Measurements from ENCODE around the gene SETD4. TPM values are rescaled to one million over a fixed set of nuclear protein-coding genes. Genes with fewer than 3 reads are reported as not detected.

SETD4 gene
- total and polyA plus RNA-seq, 7 experiments from 2014 or later, result 6.7 to 31.5 (median 20.7) TPM

GRCh38 chr21:36028127-36029069, 31.9 kb downstream of the SETD4 start:
- no peak overlapping the region for H3K27ac Mint-ChIP-seq
- no peaks in the 10 kb centered on the region for H3K9me3 Mint-ChIP-seq
- H3K27me3 ChIP-seq (ENCODE audit: control insufficient read depth in 2 of 2, insufficient read depth in 2 of 2, low read length in 2 of 2), result no peaks in the 10 kb centered on the region
- H3K36me3 ChIP-seq (ENCODE audit: control insufficient read depth in 2 of 3, insufficient read depth in 3 of 3, low read length in 3 of 3), result no peaks in the 10 kb centered on the region
- ATAC-seq (peak; percentile 87), DNase-seq (peak; percentile 39 to 73 (median 62))
- no peaks in the 10 kb centered on the region for H3K27me3 Mint-ChIP-seq
- no peaks in the 10 kb centered on the region for H3K9me3 ChIP-seq (ENCODE audit: control insufficient read depth in 2 of 3, low read length in 3 of 3)
- H3K36me3 Mint-ChIP-seq, result peaks cover 0 to 2% (median 0%) of the 10 kb centered on the region in 5 donors
- H3K4me1 Mint-ChIP-seq, result peaks cover 4 to 10% (median 5%) of the 10 kb centered on the region in 7 donors
- intact Hi-C loops (cut with micrococcal nuclease), result loop anchor here (1.0 to 10.0 kb wide), 10 partner anchors 84 to 1336 kb away; no protein-coding TSS in a partner anchor
- peaks cover 0 to 4% of the 10 kb centered on the region in 2 donors for H3K4me1 ChIP-seq (ENCODE audit: control insufficient read depth in 2 of 2, insufficient read depth in 2 of 2, low read length in 2 of 2)
- H3K4me3 ChIP-seq (ENCODE audit: low read length), result no peak overlapping the region
- ChIA-PET CTCF (interaction anchor here (1.1 to 2.7 kb wide), 6 partner anchors 12 to 1335 kb away, joined by 3 to 10 read pairs (median 4); no protein-coding TSS in a partner anchor), POLR2A (no interaction called here)
- no peak overlapping the region for H3K27ac ChIP-seq (ENCODE audit: low read depth, low read length)
- H3K4me3 Mint-ChIP-seq, result peak overlapping the region in 2 of 10 donors; percentile 22 to 25

DNA sequence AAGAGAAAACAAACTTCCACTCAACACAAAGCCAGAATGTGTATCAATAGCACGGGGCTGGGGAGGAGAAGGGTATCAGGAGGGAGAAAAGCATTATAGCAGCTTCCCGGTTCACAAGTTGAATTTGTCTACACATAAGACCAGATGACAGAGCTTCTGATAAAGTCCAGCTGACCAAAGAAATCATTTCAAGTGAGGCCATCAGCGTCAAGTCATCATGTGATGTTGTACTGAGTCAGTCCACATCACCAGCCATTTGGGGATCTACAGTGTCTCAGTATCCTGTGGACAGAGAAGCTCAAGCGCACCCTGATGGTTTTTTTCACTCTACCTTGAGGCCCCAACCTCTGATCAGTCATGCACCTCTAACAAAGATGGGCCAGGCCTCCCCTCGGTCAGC, 33.0 kb downstream of the SETD4 start:
- Histone ChIP-seq H3K4me1 (ENCODE audit: control insufficient read depth in 2 of 2, insufficient read depth in 2 of 2, low read length in 2 of 2) (peaks cover 0 to 4% of the 10 kb centered on the region in 2 donors), H3K27me3 (ENCODE audit: control insufficient read depth in 2 of 2, insufficient read depth in 2 of 2, low read length in 2 of 2) (no peaks in the 10 kb centered on the region), H3K9me3 (ENCODE audit: control insufficient read depth in 2 of 3, low read length in 3 of 3) (no peaks in the 10 kb centered on the region), H3K36me3 (ENCODE audit: control insufficient read depth in 2 of 3, insufficient read depth in 3 of 3, low read length in 3 of 3) (no peaks in the 10 kb centered on the region), H3K4me3 (ENCODE audit: low read length) (no peak overlapping the region), H3K27ac (ENCODE audit: low read depth, low read length) (no peak overlapping the region)
- H3K36me3 Mint-ChIP-seq, result no peaks in the 10 kb centered on the region
- no peak for DNase-seq
- H3K27me3 Mint-ChIP-seq, result no peaks in the 10 kb centered on the region
- ATAC-seq, result no peak
- POLR2A ChIA-PET, result no interaction called here
- intact Hi-C loops (cut with micrococcal nuclease), result loop anchor here (5.0 to 10.0 kb wide), 3 partner anchors 143 to 625 kb away; no protein-coding TSS in a partner anchor
- no peak overlapping the region for H3K27ac Mint-ChIP-seq
- peaks cover 4 to 10% (median 5%) of the 10 kb centered on the region in 7 donors for H3K4me1 Mint-ChIP-seq
- H3K9me3 Mint-ChIP-seq, result no peaks in the 10 kb centered on the region
- H3K4me3 Mint-ChIP-seq, result no peak overlapping the region
- CTCF ChIA-PET, result interaction anchor here (0.6 to 1.6 kb wide), 6 partner anchors 13 to 1333 kb away, joined by 3 to 10 read pairs (median 4); no protein-coding TSS in a partner anchor

DNA sequence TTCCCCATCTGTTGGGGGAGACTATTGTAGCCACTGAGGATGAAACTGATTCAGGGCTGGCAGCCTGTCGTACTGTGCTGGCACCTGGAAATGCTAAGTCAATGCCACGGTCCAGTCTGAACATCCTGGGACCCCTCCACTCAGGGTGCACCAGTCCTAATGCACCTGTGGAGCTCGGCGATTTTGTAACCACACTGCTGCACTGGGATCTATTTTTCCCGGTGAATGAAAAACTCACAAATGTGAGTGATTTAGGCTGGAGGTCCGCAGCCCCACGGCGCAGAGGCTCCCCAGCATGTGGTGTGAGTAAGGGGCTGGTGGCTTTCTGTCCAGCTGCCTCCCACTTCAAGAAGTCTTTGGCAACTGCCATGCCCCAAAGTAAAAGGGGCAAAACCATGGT, 35.5 kb downstream of the SETD4 start:
- intact Hi-C loops (cut with micrococcal nuclease), result loop anchor here (5.0 to 10.0 kb wide), 3 partner anchors 140 to 622 kb away; no protein-coding TSS in a partner anchor
- DNase-seq (no peak), ATAC-seq (no peak)
- ChIA-PET POLR2A (no interaction called here), CTCF (no interaction called here)
- Histone ChIP-seq H3K36me3 (ENCODE audit: control insufficient read depth in 2 of 3, insufficient read depth in 3 of 3, low read length in 3 of 3) (no peaks in the 10 kb centered on the region), H3K4me3 (ENCODE audit: low read length) (no peak overlapping the region), H3K4me1 (ENCODE audit: control insufficient read depth in 2 of 2, insufficient read depth in 2 of 2, low read length in 2 of 2) (peaks cover 0 to 4% of the 10 kb centered on the region in 2 donors), H3K27me3 (ENCODE audit: control insufficient read depth in 2 of 2, insufficient read depth in 2 of 2, low read length in 2 of 2) (no peaks in the 10 kb centered on the region), H3K9me3 (ENCODE audit: control insufficient read depth in 2 of 3, low read length in 3 of 3) (peaks cover 0 to 9% (median 0%) of the 10 kb centered on the region in 3 experiments), H3K27ac (ENCODE audit: low read depth, low read length) (no peak overlapping the region)
- Mint-ChIP-seq H3K4me3 (no peak overlapping the region), H3K36me3 (peaks cover 0 to 12% (median 4%) of the 10 kb centered on the region in 5 donors), H3K4me1 (peaks cover 4 to 6% (median 5%) of the 10 kb centered on the region in 7 donors), H3K27me3 (no peaks in the 10 kb centered on the region), H3K9me3 (peaks cover 0 to 7% (median 4%) of the 10 kb centered on the region in 11 donors), H3K27ac (no peak overlapping the region)

- ChIA-PET CTCF (interaction anchor here (1.3 kb wide), 1 partner anchor 1335 kb away, joined by 3 read pairs; no protein-coding TSS in a partner anchor), POLR2A (no interaction called here)
- intact Hi-C loops (cut with micrococcal nuclease), result loop anchor here (10.0 kb wide), 2 partner anchors 138 to 408 kb away; no protein-coding TSS in a partner anchor
- Histone ChIP-seq H3K27me3 (ENCODE audit: control insufficient read depth in 2 of 2, insufficient read depth in 2 of 2, low read length in 2 of 2) (no peaks in the 10 kb centered on the region), H3K4me1 (ENCODE audit: control insufficient read depth in 2 of 2, insufficient read depth in 2 of 2, low read length in 2 of 2) (peaks cover 0 to under 1% of the 10 kb centered on the region in 2 donors), H3K9me3 (ENCODE audit: control insufficient read depth in 2 of 3, low read length in 3 of 3) (peaks cover 0 to 9% (median 0%) of the 10 kb centered on the region in 3 experiments), H3K36me3 (ENCODE audit: control insufficient read depth in 2 of 3, insufficient read depth in 3 of 3, low read length in 3 of 3) (no peaks in the 10 kb centered on the region), H3K4me3 (ENCODE audit: low read length) (no peak overlapping the region), H3K27ac (ENCODE audit: low read depth, low read length) (no peak overlapping the region)
- H3K4me1 Mint-ChIP-seq, result peaks cover 0 to 3% (median 0%) of the 10 kb centered on the region in 7 donors
- no peak overlapping the region for H3K4me3 Mint-ChIP-seq
- no peak for ATAC-seq
- H3K9me3 Mint-ChIP-seq, result peaks cover 0 to 7% (median 4%) of the 10 kb centered on the region in 11 donors
- no peak overlapping the region for H3K27ac Mint-ChIP-seq
- no peaks in the 10 kb centered on the region for H3K27me3 Mint-ChIP-seq
- H3K36me3 Mint-ChIP-seq, result peaks cover 0 to 12% (median 4%) of the 10 kb centered on the region in 5 donors
- no peak for DNase-seq
Observed at GRCh38 chr21:36023092-36023480, 37.2 kb downstream of the SETD4 start.

- intact Hi-C loops (cut with micrococcal nuclease), result loop anchor here (10.0 kb wide), 2 partner anchors 138 to 408 kb away; no protein-coding TSS in a partner anchor
- ATAC-seq (no peak), DNase-seq (no peak)
- Histone ChIP-seq H3K36me3 (ENCODE audit: control insufficient read depth in 2 of 3, insufficient read depth in 3 of 3, low read length in 3 of 3) (no peaks in the 10 kb centered on the region), H3K4me3 (ENCODE audit: low read length) (no peak overlapping the region), H3K27me3 (ENCODE audit: control insufficient read depth in 2 of 2, insufficient read depth in 2 of 2, low read length in 2 of 2) (no peaks in the 10 kb centered on the region), H3K27ac (ENCODE audit: low read depth, low read length) (no peak overlapping the region), H3K4me1 (ENCODE audit: control insufficient read depth in 2 of 2, insufficient read depth in 2 of 2, low read length in 2 of 2) (no peaks in the 10 kb centered on the region), H3K9me3 (ENCODE audit: control insufficient read depth in 2 of 3, low read length in 3 of 3) (peaks cover 0 to 9% (median 0%) of the 10 kb centered on the region in 3 experiments)
- CTCF ChIA-PET, result no interaction called here
- Mint-ChIP-seq H3K4me3 (no peak overlapping the region), H3K27me3 (peaks cover 0 to 3% (median 0%) of the 10 kb centered on the region in 5 donors), H3K9me3 (peaks cover 0 to 7% (median 4%) of the 10 kb centered on the region in 11 donors), H3K36me3 (peaks cover 0 to 12% (median 4%) of the 10 kb centered on the region in 5 donors), H3K4me1 (peaks cover 0 to 3% (median 0%) of the 10 kb centered on the region in 7 donors), H3K27ac (peak overlapping the region in 1 of 9 donors; percentile 28)
- POLR2A ChIA-PET, result interaction anchor here (0.7 kb wide), 1 partner anchor 633 kb away, joined by 5 read pairs; no protein-coding TSS in a partner anchor
Observed at GRCh38 chr21:36022427-36023091, 37.8 kb downstream of the SETD4 start.

- no peaks in the 10 kb centered on the region for H3K36me3 ChIP-seq (ENCODE audit: control insufficient read depth in 2 of 3, insufficient read depth in 3 of 3, low read length in 3 of 3)
- peaks cover 0 to 3% (median 0%) of the 10 kb centered on the region in 5 donors for H3K27me3 Mint-ChIP-seq
- H3K4me3 ChIP-seq (ENCODE audit: low read length), result no peak overlapping the region
- peaks cover 0 to 7% (median 4%) of the 10 kb centered on the region in 11 donors for H3K9me3 Mint-ChIP-seq
- H3K36me3 Mint-ChIP-seq, result peaks cover 0 to 12% (median 4%) of the 10 kb centered on the region in 5 donors
- no peak overlapping the region for H3K27ac ChIP-seq (ENCODE audit: low read depth, low read length)
- DNase-seq (no peak), ATAC-seq (no peak)
- peaks cover 0 to 3% (median 0%) of the 10 kb centered on the region in 7 donors for H3K4me1 Mint-ChIP-seq
- no peak overlapping the region for H3K4me3 Mint-ChIP-seq
- CTCF ChIA-PET, result interaction anchor here (0.9 kb wide), 1 partner anchor 8 kb away, joined by 3 read pairs; no protein-coding TSS in a partner anchor
- H3K9me3 ChIP-seq (ENCODE audit: control insufficient read depth in 2 of 3, low read length in 3 of 3), result peaks cover 0 to 9% (median 0%) of the 10 kb centered on the region in 3 experiments
- no peak overlapping the region for H3K27ac Mint-ChIP-seq
- POLR2A ChIA-PET, result no interaction called here
- H3K27me3 ChIP-seq (ENCODE audit: control insufficient read depth in 2 of 2, insufficient read depth in 2 of 2, low read length in 2 of 2), result no peaks in the 10 kb centered on the region
- intact Hi-C loops (cut with micrococcal nuclease), result loop anchor here (10.0 kb wide), 2 partner anchors 137 to 407 kb away; no protein-coding TSS in a partner anchor
- H3K4me1 ChIP-seq (ENCODE audit: control insufficient read depth in 2 of 2, insufficient read depth in 2 of 2, low read length in 2 of 2), result no peaks in the 10 kb centered on the region
Observed at GRCh38 chr21:36021251-36021837, 39.0 kb downstream of the SETD4 start.
